GM12878 (cell line): ENCODE results near the gene RCVRN. TPM values are rescaled to one million over a fixed set of nuclear protein-coding genes. Genes with fewer than 3 reads are reported as not detected.

ENCODE experiments used
- ATAC-seq: fragments of 200-7000 bp; cut with Tn5 transposase; 3 replicates; pipeline ENCODE4 v1.9.1; 2020; ENCODE audit warnings: mild to moderate bottlenecking, moderate library complexity
- BruUV-seq: library from RNA; stranded (reverse); fragments of 400-500 nt; replicated peaks from 2 replicates; lab custom pipeline; 2021; lab: Mats Ljungman, UMichigan
- CTCF ChIA-PET: fragments of 300-600 bp; sonication (Branson Sonifier 250); formaldehyde crosslinking; extraction: SDS; loops from one replicate; lab custom pipeline; 2021; ENCODE audit warnings: inconsistent platforms; lab: Yijun Ruan, JAX
- POLR2A ChIA-PET: fragments of 350-600 bp; formaldehyde crosslinking; extraction: SDS; loops from one replicate; lab custom pipeline; 2021; ENCODE audit warnings: inconsistent platforms; lab: Charles Lee
- RAD21 ChIA-PET: fragments of 300-600 bp; sonication (Branson Sonifier 250); formaldehyde crosslinking; loops from one replicate; lab custom pipeline; 2023; ENCODE audit warnings: antibody characterized with exemption; ENCODE audit not compliant: unreplicated experiment; lab: Charles Lee
- SMC1A ChIA-PET: fragments of 300-600 bp; sonication (Branson Sonifier 250); formaldehyde crosslinking; loops from one replicate; lab custom pipeline; 2023; ENCODE audit not compliant: unreplicated experiment, uncharacterized antibody; lab: Charles Lee
- DNase-seq: peaks from one replicate; pipeline ENCODE4 v3.0.0-alpha.2; 2011; ENCODE audit warnings: low read depth, low spot score
- FAIRE-seq: peaks from 3 replicates; lab custom pipeline; 2011; peaks lifted over from hg19 to GRCh38; lab: Jason Lieb, UNC
- H2AFZ ChIP-seq: 2 replicates; pipeline ENCODE4 v1.6.0; 2011; ENCODE audit warnings: low read depth, low read length, control low read depth; ENCODE audit not compliant: control insufficient read depth
- H3K27ac ChIP-seq: 2 replicates; pipeline ENCODE4 v1.5.1; 2011; ENCODE audit warnings: control low read depth; ENCODE audit not compliant: control insufficient read depth, insufficient read depth
- H3K27me3 ChIP-seq, 2 experiments: replicated peaks in 1 of 2; 2 replicates each; pipeline versions ENCODE4 v1.6.0 to v1.6.1; 2011; ENCODE audit warnings: low read length in 1 of 2; ENCODE audit not compliant: control insufficient read depth in 2 of 2, insufficient read depth in 2 of 2
- H3K36me3 ChIP-seq, 2 experiments: 2 replicates each; pipeline ENCODE4 v1.5.1; 2011; ENCODE audit warnings: low read length in 1 of 2; ENCODE audit not compliant: control insufficient read depth in 2 of 2, insufficient read depth in 2 of 2
- H3K4me1 ChIP-seq: 2 replicates; pipeline ENCODE4 v1.6.1; 2011; ENCODE audit warnings: mild to moderate bottlenecking, low read length, moderate library complexity, mixed read lengths; ENCODE audit not compliant: control insufficient read depth, insufficient read depth
- H3K4me2 ChIP-seq: 2 replicates; pipeline ENCODE4 v1.6.0; 2011; ENCODE audit warnings: control low read depth; ENCODE audit not compliant: control insufficient read depth, insufficient read depth
- H3K4me3 ChIP-seq: fragments of 200-600 bp; sonication (generic); 2 replicates; pipeline ENCODE4 v1.5.1; 2016
- H3K79me2 ChIP-seq: 2 replicates; pipeline ENCODE4 v1.6.0; 2011; ENCODE audit warnings: low read length; ENCODE audit not compliant: control insufficient read depth, insufficient read depth
- H3K9ac ChIP-seq: 2 replicates; pipeline ENCODE4 v1.8.0; 2011; ENCODE audit warnings: low read length, control low read depth, mixed read lengths; ENCODE audit not compliant: control insufficient read depth, insufficient read depth
- H3K9me3 ChIP-seq: replicated peaks from 3 replicates; pipeline ENCODE4 v1.5.1; 2011; ENCODE audit warnings: mild to moderate bottlenecking, low read length; ENCODE audit not compliant: control insufficient read depth, insufficient read depth
- H4K20me1 ChIP-seq: 2 replicates; pipeline ENCODE4 v1.6.0; 2011; ENCODE audit not compliant: control insufficient read depth, insufficient read depth
- ATF3 ChIP-seq: IDR thresholded peaks from 2 replicates; pipeline ENCODE4 v1.6.1; 2011; ENCODE audit warnings: low read depth, mild to moderate bottlenecking, low read length, moderate library complexity, borderline replicate concordance; ENCODE audit errors: extremely low read depth
- BACH1 ChIP-seq: fragments of 450-650 bp; IDR thresholded peaks from 2 replicates; pipeline ENCODE4 v1.6.1; 2017; ENCODE audit warnings: mild to moderate bottlenecking, borderline replicate concordance
- CUX1 ChIP-seq: IDR thresholded peaks from 2 replicates; pipeline ENCODE4 v1.6.1; 2012; ENCODE audit warnings: improper control_type of control experiment, low read depth, low read length; ENCODE audit not compliant: insufficient replicate concordance
- HCFC1 ChIP-seq: fragments of 150-350 bp; IDR thresholded peaks from 2 replicates; pipeline ENCODE4 v1.6.1; 2014; ENCODE audit warnings: low read length
- MTA3 ChIP-seq: IDR thresholded peaks from 2 replicates; pipeline ENCODE4 v1.6.1; 2012; ENCODE audit warnings: low read length, inconsistent platforms, borderline replicate concordance
- NBN ChIP-seq: fragments of 450-650 bp; IDR thresholded peaks from 2 replicates; pipeline ENCODE4 v1.6.1; 2016
- PKNOX1 ChIP-seq: fragments of 450-650 bp; IDR thresholded peaks from 2 replicates; pipeline ENCODE4 v1.6.1; 2016; ENCODE audit warnings: mild to moderate bottlenecking
- RCOR1 ChIP-seq: conservative IDR thresholded peaks from 2 replicates; pipeline ENCODE4 v1.6.1; 2012; ENCODE audit warnings: low read depth, low read length, improper control_type of control experiment
- SIX5 ChIP-seq: IDR thresholded peaks from 2 replicates; pipeline ENCODE4 v1.6.1; 2011; ENCODE audit warnings: mild to moderate bottlenecking, low read depth, low read length, moderate library complexity; ENCODE audit not compliant: severe bottlenecking
- ZBTB11 ChIP-seq: fragments of 450-650 bp; formaldehyde crosslinking; IDR thresholded peaks from 2 replicates; pipeline ENCODE4 v1.5.0; 2022; ENCODE audit warnings: mild to moderate bottlenecking, missing genetic modification characterization
- ZNF207 ChIP-seq: fragments of 450-650 bp; IDR thresholded peaks from 2 replicates; pipeline ENCODE4 v1.6.1; 2014; ENCODE audit warnings: antibody characterized with exemption, mild to moderate bottlenecking, borderline replicate concordance
- ZSCAN29 ChIP-seq: fragments of 450-650 bp; IDR thresholded peaks from 2 replicates; pipeline ENCODE4 v1.6.1; 2017; ENCODE audit warnings: mild to moderate bottlenecking, moderate library complexity
- WGBS: methylation state at CpG from one replicate; pipeline ENCODE4 v1.1.6; 2016; ENCODE audit warnings: low lambda C conversion rate; ENCODE audit not compliant: insufficient replicate concordance, insufficient coverage; ENCODE audit errors: missing lambda C conversion rate; 5-methylcytosine and 5-hydroxymethylcytosine counted together
- in situ Hi-C: fragments of 300-500 bp; cut with MboI; formaldehyde crosslinking; loops from 9 replicates; pipeline ENCODE4 v1.14.3; 2018; ENCODE audit warnings: mixed read lengths
- intact Hi-C: fragments of 100-400 bp; cut with micrococcal nuclease; formaldehyde crosslinking; loops from one replicate; pipeline ENCODE4 v1.14.2; 2022; ENCODE audit not compliant: unreplicated experiment
- polyA plus RNA-seq, 11 experiments: library from polyadenylated mRNA; depleted of rRNA in 4 of 11; unstranded in 6 of 11; stranded (reverse) in 5 of 11; fragments of >200 nt; fragmentation: Nextera tagmentation in 4 of 11; fragmentation: Illumina TruSeq in 1 of 11; extraction: Ambion mirVana in 4 of 11; extraction: Trizol in 1 of 11; gene quantifications; 1 replicate in 1 of 11; 2 replicates in 10 of 11; pipeline versions ENCODE4 v1.2.1 to v1.2.3, GENCODE V29; 2011 to 2016; ENCODE audit warnings: inconsistent platforms in 2 of 11, missing spikeins in 2 of 11, low read depth in 1 of 11
- total RNA-seq, 4 experiments: library from RNA; depleted of rRNA in 3 of 4; stranded (reverse); fragments of >200 nt in 3 of 4; fragmentation: Illumina TruSeq in 1 of 4; extraction: Trizol in 1 of 4; gene quantifications; 2 replicates each; pipeline versions ENCODE4 v1.2.1 to v1.2.3, GENCODE V29; 2013 to 2021

Gene RCVRN
- total and polyA plus RNA-seq, 10 of the 15 experiments (the other 5 are each of a cell fraction or from before 2014, with no cell fraction given): 0.07 to 0.23 (median 0.14) TPM; not detected in 6

GRCh38 chr17:9907883-9908648 lies 3.0 kb upstream of the RCVRN start (continued):
- TF ChIP-seq SIX5: no peak
- no peak for TF ChIP-seq ATF3
- TF ChIP-seq CUX1: no peak

- Histone ChIP-seq H3K9ac (no peak overlapping the region), H3K4me1 (no peaks in the 10 kb centered on the region), H3K9me3 (no peaks in the 10 kb centered on the region), H3K27me3 (peaks cover 0 to 2% of the 10 kb centered on the region in 2 experiments; a peak in 2 of 4 replicates), H3K79me2 (no peaks in the 10 kb centered on the region), H3K4me2 (no peak overlapping the region), H3K4me3 (no peak overlapping the region), H3K27ac (no peak overlapping the region), H2AFZ (no peak overlapping the region), H3K36me3 (no peaks in the 10 kb centered on the region), H4K20me1 (no peaks in the 10 kb centered on the region)
- ChIA-PET POLR2A (no interaction called here), RAD21 (no interaction called here), SMC1A (no interaction called here), CTCF (interaction anchor here (1.1 kb wide), 1 partner anchor 18 kb away, joined by 3 read pairs; no protein-coding TSS in a partner anchor)
- in situ Hi-C loops (no loop called here), intact Hi-C loops (no loop called here)
- DNase-seq (no peak), FAIRE-seq (no peak), ATAC-seq (no peak)
- WGBS: 31% methylated on average over 7 of the region's 7 CpGs
- no TSS peak for BruUV-seq
- no peak for TF ChIP-seq RCOR1
- TF ChIP-seq ZNF207: no peak
- TF ChIP-seq HCFC1: no peak
- no peak for TF ChIP-seq BACH1
- no peak for TF ChIP-seq MTA3
- no peak for TF ChIP-seq NBN
- TF ChIP-seq ZBTB11 (CRISPR knock-in tag): no peak
- no peak for TF ChIP-seq PKNOX1
- TF ChIP-seq ZSCAN29: no peak
- no peak for TF ChIP-seq SIX5
Measured at GRCh38 chr17:9907131-9907530, 2.1 kb upstream of the RCVRN start.
